GM12873 (cell line): ENCODE measurements around the gene CCR6.

Experiments
- TF ChIP-seq, protein P1 (sequence below): IDR thresholded peaks from 2 replicates; pipeline ENCODE4 v1.5.1; 2012; ENCODE audit warnings: low read depth, mild to moderate bottlenecking, moderate library complexity, low read length, control low read depth; ENCODE audit not compliant: insufficient read depth; ENCODE audit errors: missing control alignments

CCR6 gene

DNA sequence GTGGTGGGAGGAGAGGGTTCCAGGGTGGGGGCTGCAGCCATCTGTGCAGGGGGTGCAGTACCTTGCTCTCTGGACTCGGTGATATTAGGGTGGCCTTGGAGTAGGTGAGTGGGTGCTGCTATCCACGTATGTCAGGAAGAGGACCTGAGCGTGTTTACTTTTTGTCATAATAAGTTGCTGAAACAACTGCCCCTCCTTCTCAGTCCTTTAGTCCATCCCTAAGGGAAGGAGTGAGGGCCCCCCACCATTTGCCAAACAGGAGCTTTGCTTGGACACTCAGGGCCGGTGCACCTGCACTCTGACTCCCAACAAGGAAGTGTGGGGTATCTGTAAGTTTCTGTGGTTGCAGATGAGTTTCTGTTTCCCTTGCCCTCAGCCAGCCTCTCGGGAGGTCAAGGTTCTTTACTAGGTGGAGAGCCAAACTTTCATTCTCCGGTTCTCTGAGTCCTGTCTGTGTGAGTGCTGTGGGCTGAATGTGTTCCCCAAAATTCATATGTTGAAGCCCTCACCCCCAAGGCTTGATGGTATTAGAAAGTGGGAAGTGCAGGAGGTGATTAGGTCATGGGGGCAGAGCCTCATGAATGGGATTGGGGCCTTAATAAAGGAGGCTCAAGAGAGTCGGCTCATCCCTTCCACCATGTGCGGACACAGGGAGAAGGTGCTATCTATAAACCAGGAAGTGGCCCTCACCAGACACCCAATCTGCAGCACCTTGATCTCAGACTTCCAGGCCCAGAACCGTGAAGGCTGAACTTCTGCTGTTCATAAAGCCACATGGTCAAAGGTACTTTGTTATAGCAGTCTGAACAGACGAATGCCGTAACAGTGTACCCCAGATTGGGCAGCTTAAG, 19.6 kb upstream of the CCR6 start:
- TF ChIP-seq, protein P1, sequence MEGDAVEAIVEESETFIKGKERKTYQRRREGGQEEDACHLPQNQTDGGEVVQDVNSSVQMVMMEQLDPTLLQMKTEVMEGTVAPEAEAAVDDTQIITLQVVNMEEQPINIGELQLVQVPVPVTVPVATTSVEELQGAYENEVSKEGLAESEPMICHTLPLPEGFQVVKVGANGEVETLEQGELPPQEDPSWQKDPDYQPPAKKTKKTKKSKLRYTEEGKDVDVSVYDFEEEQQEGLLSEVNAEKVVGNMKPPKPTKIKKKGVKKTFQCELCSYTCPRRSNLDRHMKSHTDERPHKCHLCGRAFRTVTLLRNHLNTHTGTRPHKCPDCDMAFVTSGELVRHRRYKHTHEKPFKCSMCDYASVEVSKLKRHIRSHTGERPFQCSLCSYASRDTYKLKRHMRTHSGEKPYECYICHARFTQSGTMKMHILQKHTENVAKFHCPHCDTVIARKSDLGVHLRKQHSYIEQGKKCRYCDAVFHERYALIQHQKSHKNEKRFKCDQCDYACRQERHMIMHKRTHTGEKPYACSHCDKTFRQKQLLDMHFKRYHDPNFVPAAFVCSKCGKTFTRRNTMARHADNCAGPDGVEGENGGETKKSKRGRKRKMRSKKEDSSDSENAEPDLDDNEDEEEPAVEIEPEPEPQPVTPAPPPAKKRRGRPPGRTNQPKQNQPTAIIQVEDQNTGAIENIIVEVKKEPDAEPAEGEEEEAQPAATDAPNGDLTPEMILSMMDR: no peak

DNA sequence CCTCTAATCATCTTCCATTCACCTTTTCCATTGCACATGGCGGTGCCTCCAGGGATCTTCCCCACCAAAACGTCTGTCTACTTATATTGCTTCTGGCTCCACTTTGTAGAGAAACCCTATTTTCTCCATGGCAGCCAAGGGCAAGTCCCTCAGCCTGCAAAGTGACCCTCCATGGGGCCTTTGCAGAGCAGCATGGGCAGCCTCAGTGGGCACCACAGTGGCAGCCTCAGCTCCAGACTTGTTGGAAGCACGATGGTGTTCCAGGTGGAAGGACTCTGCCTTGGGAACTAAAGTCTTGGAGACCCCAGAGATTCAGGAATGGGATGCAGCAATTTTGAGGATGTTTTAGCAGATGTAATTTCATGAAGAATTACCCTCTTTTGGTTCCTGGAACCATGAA, 18.5 kb upstream of the CCR6 start:
- TF ChIP-seq, protein P1: no peak

DNA sequence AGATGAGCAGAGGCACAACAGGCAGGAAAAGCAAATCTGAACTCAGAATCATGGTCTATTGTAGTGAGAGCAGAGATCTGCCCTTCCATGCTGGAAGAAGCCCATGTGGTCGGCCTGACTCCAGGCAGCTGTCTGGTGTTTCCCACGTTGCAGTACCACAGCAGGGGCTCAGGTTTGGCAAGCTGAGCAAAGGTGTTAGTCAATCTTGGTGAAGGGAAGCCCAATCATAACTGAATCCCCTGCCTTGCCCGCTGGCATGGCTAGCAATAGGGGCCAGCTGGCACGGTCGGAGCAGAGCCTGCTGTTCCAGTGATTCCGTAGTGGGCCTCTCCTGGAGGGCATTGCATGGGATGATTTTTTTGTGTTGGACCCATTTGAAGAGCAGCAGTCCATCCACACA, 17.8 kb upstream of the CCR6 start:
- TF ChIP-seq, protein P1: no peak

DNA sequence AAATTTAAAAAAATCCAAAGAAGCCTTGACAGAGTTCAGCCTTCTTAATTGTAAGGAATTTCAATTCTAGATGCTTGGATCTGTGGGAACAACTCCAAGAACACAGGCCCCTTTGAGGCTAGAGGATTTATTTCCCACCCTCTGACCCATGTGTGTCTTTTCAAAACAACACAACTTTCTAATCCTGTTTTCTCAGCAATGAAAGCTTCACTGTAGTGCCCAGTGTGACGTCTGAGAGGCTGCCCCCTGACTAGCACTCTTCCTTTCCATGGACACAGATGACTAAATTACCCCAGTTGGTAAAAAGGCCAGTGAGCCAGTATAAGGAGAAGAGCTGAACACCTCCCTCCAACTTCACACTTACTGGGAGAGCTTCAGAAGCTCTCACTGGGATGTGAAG, 16.5 kb upstream of the CCR6 start:
- TF ChIP-seq, protein P1: no peak

DNA sequence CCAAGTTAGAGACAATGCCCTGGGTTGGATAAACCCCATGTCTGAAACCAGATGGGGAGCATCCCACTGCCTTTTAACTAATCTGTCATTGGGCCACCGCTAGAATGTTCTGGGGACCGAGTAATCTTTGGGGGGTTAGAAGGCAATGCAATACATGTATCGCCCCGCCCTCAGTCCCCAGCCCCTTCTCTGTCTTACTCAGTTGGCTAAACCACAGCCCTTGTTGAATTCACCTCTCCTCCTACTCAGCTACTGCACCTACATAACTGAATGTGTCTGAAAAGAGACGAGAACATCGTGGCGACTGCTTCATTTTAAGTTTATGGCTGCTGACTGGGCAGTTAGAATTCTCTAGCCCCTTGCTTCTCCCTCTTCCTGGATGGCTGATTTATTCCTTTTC, 15.1 kb upstream of the CCR6 start:
- TF ChIP-seq, protein P1: no peak

DNA sequence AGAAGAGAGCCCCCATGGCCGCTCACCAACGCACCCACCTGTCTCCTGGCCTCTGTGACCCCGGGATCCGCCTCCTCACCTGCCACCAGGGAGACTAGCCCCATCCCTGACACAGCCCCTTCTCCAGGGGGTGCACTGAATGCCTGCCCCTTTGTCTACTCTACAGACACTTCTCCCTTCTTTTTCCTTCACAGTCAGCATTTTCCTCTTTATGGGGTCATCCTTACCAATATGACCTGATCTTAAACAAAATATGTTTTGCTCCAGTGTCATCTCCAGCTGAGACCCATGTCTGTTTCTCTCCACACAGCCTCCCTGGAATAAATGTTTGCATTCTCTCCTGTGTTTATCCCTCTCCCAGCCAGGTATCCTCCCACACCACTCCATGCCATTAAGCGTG, 14.6 kb upstream of the CCR6 start:
- TF ChIP-seq, protein P1: no peak

DNA sequence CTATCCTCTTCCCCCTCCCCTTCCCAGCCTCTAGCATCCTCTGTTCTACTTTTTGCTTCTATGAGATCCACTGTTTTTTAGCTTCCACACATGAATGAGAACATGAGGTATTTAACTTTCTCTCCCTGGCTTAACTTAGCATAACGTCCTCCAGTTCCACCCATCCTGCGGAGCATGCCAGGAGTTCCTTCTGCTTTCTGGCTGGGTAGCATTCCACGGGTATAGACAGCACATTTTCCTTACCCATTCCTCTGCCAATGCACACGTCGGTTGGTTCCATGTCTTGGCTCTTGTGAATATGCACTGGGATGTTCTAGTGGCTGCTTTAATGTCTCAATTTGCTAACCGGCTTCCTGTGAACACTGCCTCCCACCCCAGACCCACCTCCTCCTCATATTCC, 13.2 kb upstream of the CCR6 start:
- TF ChIP-seq, protein P1: no peak
